IMR-90 (cell line): ENCODE data around the gene RRP9. TPM values are rescaled to one million over a fixed set of nuclear protein-coding genes. Genes with fewer than 3 reads are reported as not detected.
A peak's percentile ranks its signal among the peaks of the same experiment; 100 is the strongest.

Experiments
- ATAC-seq: fragments of 200-7000 bp; cut with Tn5 transposase; 2 replicates; pipeline ENCODE4 v1.9.1; 2020; ENCODE audit warnings: low read depth, mild to moderate bottlenecking, moderate library complexity
- BruUV-seq: library from RNA; stranded (reverse); fragments of 400-500 nt; replicated peaks from 2 replicates; lab custom pipeline; 2021; lab: Mats Ljungman, UMichigan
- CTCF ChIA-PET: fragments of 300-600 bp; formaldehyde crosslinking; extraction: SDS; loops from one replicate; lab custom pipeline; 2021; ENCODE audit warnings: antibody characterized with exemption; lab: Yijun Ruan, JAX
- POLR2A ChIA-PET: fragments of 300-600 bp; sonication (Branson Sonifier 250); formaldehyde crosslinking; loops from one replicate; lab custom pipeline; 2022; ENCODE audit warnings: antibody characterized with exemption; ENCODE audit not compliant: unreplicated experiment; lab: Charles Lee
- DNase-seq: peaks from one replicate; pipeline ENCODE4 v3.0.0; 2013
- H2AFZ ChIP-seq: replicated peaks from 2 replicates; pipeline ENCODE3; 2013; ENCODE audit warnings: low read length, mild to moderate bottlenecking; ENCODE audit not compliant: poor library complexity
- H2AK5ac ChIP-seq: 2 replicates; pipeline ENCODE4 v1.6.1; 2013; ENCODE audit warnings: low read depth, low read length, inconsistent platforms
- H2AK9ac ChIP-seq: replicated peaks from 2 replicates; pipeline ENCODE3; 2013; ENCODE audit warnings: mild to moderate bottlenecking, low read depth, low read length, moderate library complexity; ENCODE audit not compliant: poor library complexity
- H2BK120ac ChIP-seq: 2 replicates; pipeline ENCODE4 v1.6.1; 2013; ENCODE audit warnings: low read depth, low read length, inconsistent platforms
- H2BK15ac ChIP-seq: 3 replicates; pipeline ENCODE4 v1.6.1; 2013; ENCODE audit warnings: low read depth, low read length, inconsistent platforms
- H2BK20ac ChIP-seq: 2 replicates; pipeline ENCODE4 v1.6.1; 2013; ENCODE audit warnings: low read depth, mild to moderate bottlenecking, inconsistent platforms, low read length, moderate library complexity
- H2BK5ac ChIP-seq: 2 replicates; pipeline ENCODE4 v1.6.1; 2013; ENCODE audit warnings: mild to moderate bottlenecking, low read depth, low read length, inconsistent platforms; ENCODE audit not compliant: poor library complexity, severe bottlenecking
- H3K14ac ChIP-seq: replicated peaks from 2 replicates; pipeline ENCODE4 v1.6.1; 2013; ENCODE audit warnings: low read depth, low read length, inconsistent platforms
- H3K18ac ChIP-seq: 2 replicates; pipeline ENCODE4 v1.6.1; 2013; ENCODE audit warnings: low read depth, low read length, control low read depth
- H3K23ac ChIP-seq: 2 replicates; pipeline ENCODE4 v1.6.1; 2013; ENCODE audit warnings: low read depth, low read length, inconsistent platforms
- H3K27ac ChIP-seq: 2 replicates; pipeline ENCODE4 v1.5.1; 2013; ENCODE audit warnings: mild to moderate bottlenecking, control low read depth, low read length; ENCODE audit not compliant: insufficient read depth
- H3K27me3 ChIP-seq: 2 replicates; pipeline ENCODE4 v1.6.1; 2013; ENCODE audit warnings: low read length; ENCODE audit not compliant: control insufficient read depth, insufficient read depth
- H3K36me3 ChIP-seq: 2 replicates; pipeline ENCODE4 v1.6.1; 2013; ENCODE audit warnings: low read length, mixed read lengths; ENCODE audit not compliant: control insufficient read depth, insufficient read depth
- H3K4ac ChIP-seq: 2 replicates; pipeline ENCODE4 v1.6.1; 2013; ENCODE audit warnings: low read depth, low read length, inconsistent platforms
- H3K4me1 ChIP-seq: 2 replicates; pipeline ENCODE4 v1.6.1; 2013; ENCODE audit warnings: low read length, mixed read lengths; ENCODE audit not compliant: control insufficient read depth, insufficient read depth
- H3K4me2 ChIP-seq: 2 replicates; pipeline ENCODE4 v1.6.1; 2013; ENCODE audit warnings: low read depth, mild to moderate bottlenecking, control low read depth, low read length, moderate library complexity
- H3K4me3 ChIP-seq: 2 replicates; pipeline ENCODE4 v1.5.1; 2013; ENCODE audit warnings: low read depth, mild to moderate bottlenecking, control low read depth, low read length, moderate library complexity; ENCODE audit not compliant: insufficient read depth
- H3K56ac ChIP-seq: 2 replicates; pipeline ENCODE4 v1.6.1; 2013; ENCODE audit warnings: low read length, inconsistent platforms; ENCODE audit not compliant: insufficient read depth; ENCODE audit errors: extremely low read depth
- H3K79me1 ChIP-seq, 2 experiments: 2 replicates each; pipeline ENCODE4 v1.6.1; 2013; ENCODE audit warnings: low read length in 2 of 2, inconsistent platforms in 1 of 2, low read depth in 1 of 2
- H3K9ac ChIP-seq: 2 replicates; pipeline ENCODE4 v1.6.1; 2013; ENCODE audit warnings: low read depth, low read length, control low read depth
- H3K9me1 ChIP-seq: 2 replicates; pipeline ENCODE4 v1.6.1; 2013; ENCODE audit warnings: low read length, inconsistent platforms; ENCODE audit not compliant: insufficient read depth
- H3K9me3 ChIP-seq: 2 replicates; pipeline ENCODE4 v1.6.1; 2013; ENCODE audit warnings: low read length; ENCODE audit not compliant: control insufficient read depth, insufficient read depth
- H4K20me1 ChIP-seq: 2 replicates; pipeline ENCODE4 v1.6.1; 2013; ENCODE audit warnings: low read length, inconsistent platforms; ENCODE audit not compliant: insufficient read depth
- H4K5ac ChIP-seq: 2 replicates; pipeline ENCODE4 v1.6.1; 2013; ENCODE audit warnings: mild to moderate bottlenecking, low read depth, low read length, control low read depth
- H4K8ac ChIP-seq, 2 experiments: 2 replicates each; pipeline ENCODE4 v1.6.1; 2013; ENCODE audit warnings: low read depth in 2 of 2, low read length in 2 of 2, control low read depth in 1 of 2, inconsistent platforms in 1 of 2
- H4K91ac ChIP-seq: 2 replicates; pipeline ENCODE4 v1.6.1; 2013; ENCODE audit warnings: low read depth, low read length, inconsistent platforms; ENCODE audit not compliant: insufficient read depth
- SMC3 ChIP-seq: fragments of 150-350 bp; IDR thresholded peaks from 2 replicates; pipeline ENCODE4 v1.6.1; 2016; ENCODE audit warnings: low read depth, mild to moderate bottlenecking, antibody characterized with exemption, low read length, moderate library complexity
- WGBS, 2 experiments: methylation state at CpG; one replicate each; pipeline versions ENCODE4 v1.1.5 to v1.1.7; 2013; ENCODE audit warnings: missing lambda C conversion rate in 2 of 2; ENCODE audit not compliant: insufficient read length in 1 of 2; ENCODE audit errors: extremely low coverage in 2 of 2; 5-methylcytosine and 5-hydroxymethylcytosine counted together
- dilution Hi-C: fragments of 300-500 bp; cut with HindIII; formaldehyde crosslinking; loops from one replicate; pipeline ENCODE4 v1.14.3; 2018; ENCODE audit warnings: low sequenced_read_pairs; ENCODE audit not compliant: unreplicated experiment
- in situ Hi-C: fragments of 300-500 bp; cut with MboI; formaldehyde crosslinking; loops from 3 replicates; pipeline ENCODE4 v1.14.3; 2019; ENCODE audit warnings: low sequenced_read_pairs, inconsistent platforms, mixed read lengths
- intact Hi-C: fragments of 100-400 bp; cut with micrococcal nuclease; formaldehyde crosslinking; loops from 2 replicates; pipeline ENCODE4 v1.10.0; 2022
- polyA plus RNA-seq, 3 experiments: library from polyadenylated mRNA; depleted of rRNA; stranded (reverse); fragments of >200 nt; gene quantifications; 2 replicates each; pipeline ENCODE4 v1.2.3, GENCODE V29; 2012; ENCODE audit warnings: low replicate concordance in 1 of 3
- total RNA-seq: library from RNA; depleted of rRNA; stranded (reverse); fragments of >200 nt; gene quantifications from 2 replicates; pipeline ENCODE4 v1.2.3, GENCODE V29; 2012

The RRP9 gene
- total and polyA plus RNA-seq, 2 of the 4 experiments (the other 2 are of a cell fraction): 30.9 to 39.8 TPM

GRCh38 chr3:51967384-51968169, 25.9 kb upstream of the RRP9 start, which contains the start of gene PCBP4:
Gene PCBP4 (minus strand): TSS chr3:51967454. CDS start chr3:51961240, 6,214 bp downstream.
- POLR2A ChIA-PET: interaction anchor here (0.6 kb wide), 2 partner anchors 14 to 332 kb away, joined by 8 to 10 read pairs; no protein-coding TSS in a partner anchor
- Histone ChIP-seq H2BK5ac (peak within 1 kb of the TSS; percentile 84), H3K56ac (peak within 1 kb of the TSS; percentile 82), H3K14ac (peak within 1 kb of the TSS; percentile 98), H2AK9ac (peak within 1 kb of the TSS; percentile 98), H3K23ac (peak within 1 kb of the TSS; percentile 91), H3K4ac (peak within 1 kb of the TSS; percentile 97), H3K9me3 (no peaks in the 10 kb centered on the region), H2BK120ac (peak within 1 kb of the TSS; percentile 55), H4K91ac (peak within 1 kb of the TSS; percentile 86), H2BK20ac (peak within 1 kb of the TSS; percentile 57; the same call in 1 of the 2 replicates), H2AK5ac (peak within 1 kb of the TSS; percentile 98), H3K4me3 (peak within 1 kb of the TSS; percentile 70), H3K9ac (peak within 1 kb of the TSS; percentile 95), H3K27me3 (no peaks in the 10 kb centered on the region), H3K36me3 (no peaks in the 10 kb centered on the region; the same call in 1 of the 2 replicates), H2AFZ (peak within 1 kb of the TSS; percentile 95), H3K27ac (peak within 1 kb of the TSS; percentile 88), H3K4me1 (peaks cover 28% of the 10 kb centered on the region), H3K79me1 (peaks cover 36 to 66% of the 10 kb centered on the region in 2 experiments), H3K4me2 (peak within 1 kb of the TSS; percentile 99), H3K18ac (peak within 1 kb of the TSS; percentile 90), H4K8ac (peak within 1 kb of the TSS; percentile 87 to 89), H4K20me1 (peaks cover 12% of the 10 kb centered on the region), H3K9me1 (peaks cover 19% of the 10 kb centered on the region), H2BK15ac (no peak within 1 kb of the TSS; the same call in 1 of the 3 replicates), H4K5ac (peak within 1 kb of the TSS; percentile 55)
- intact Hi-C loops (no loop called here), in situ Hi-C loops (loop anchor here (25.0 kb wide), 1 partner anchor 1630 kb away; the partner anchor contains the start of genes RASSF1, TUSC2 and ZMYND10), dilution Hi-C loops (no loop called here)
- DNase-seq (peak; percentile 34), ATAC-seq (peak; percentile 80)
- no TSS peak for BruUV-seq
- TF ChIP-seq SMC3: no peak
- CTCF ChIA-PET: no interaction called here
- 1% methylated on average over 23 of the region's 90 CpGs; no CpG with 5 or more reads in 1 of the 2 experiments for WGBS, 2 experiments
